HepG2 (cell line): Measurements from ENCODE around the gene DDIT4. TPM values are rescaled to one million over a fixed set of nuclear protein-coding genes. Genes with fewer than 3 reads are reported as not detected.

ENCODE experiments used
- AKNA ChIP-seq: sonication (generic); formaldehyde crosslinking; IDR thresholded peaks from 2 replicates; pipeline ENCODE4 v1.4.0; 2020; ENCODE audit warnings: missing genetic modification reagents, borderline replicate concordance
- ATF1 ChIP-seq: IDR thresholded peaks from 2 replicates; pipeline ENCODE4 v1.6.1; 2016; ENCODE audit warnings: mild to moderate bottlenecking, control low read depth
- ELF3 ChIP-seq: IDR thresholded peaks from 2 replicates; pipeline ENCODE4 v1.6.1; 2016; ENCODE audit warnings: missing genetic modification reagents, missing compliant biosample characterization
- HDAC2 ChIP-seq: sonication (generic); formaldehyde crosslinking; IDR thresholded peaks from 2 replicates; pipeline ENCODE4 v1.4.0; 2020; ENCODE audit warnings: missing genetic modification reagents
- LCORL ChIP-seq, 2 experiments: fragments of 450-650 bp in 1 of 2; sonication (generic) in 1 of 2; formaldehyde crosslinking in 1 of 2; IDR thresholded peaks; 2 replicates each; pipeline versions ENCODE4 v1.5.0 to v1.6.1; 2017 to 2020; ENCODE audit warnings: antibody characterized with exemption in 1 of 2, missing genetic modification reagents in 1 of 2
- RFXAP ChIP-seq: sonication (generic); formaldehyde crosslinking; IDR thresholded peaks from 2 replicates; pipeline ENCODE4 v1.4.0; 2020; ENCODE audit warnings: missing genetic modification reagents, borderline replicate concordance
- RORA ChIP-seq: sonication (generic); formaldehyde crosslinking; IDR thresholded peaks from 2 replicates; pipeline ENCODE4 v1.5.0; 2020; ENCODE audit warnings: mild to moderate bottlenecking, missing genetic modification reagents, moderate library complexity
- TARDBP ChIP-seq: sonication (generic); formaldehyde crosslinking; IDR thresholded peaks from 2 replicates; pipeline ENCODE4 v1.8.0; 2022; ENCODE audit warnings: mild to moderate bottlenecking, missing genetic modification reagents
- ZBTB21 ChIP-seq: sonication (generic); formaldehyde crosslinking; IDR thresholded peaks from 2 replicates; pipeline ENCODE4 v1.4.0; 2020; ENCODE audit warnings: missing genetic modification reagents
- ZKSCAN1 ChIP-seq: fragments of 150-350 bp; IDR thresholded peaks from 2 replicates; pipeline ENCODE4 v1.6.1; 2014; ENCODE audit warnings: low read length
- ZNF207 ChIP-seq: fragments of 450-650 bp; IDR thresholded peaks from 2 replicates; pipeline ENCODE4 v1.6.1; 2016; ENCODE audit warnings: antibody characterized with exemption, borderline replicate concordance
- ZNF225 ChIP-seq: sonication (generic); formaldehyde crosslinking; IDR thresholded peaks from 2 replicates; pipeline ENCODE4 v1.4.0; 2020; ENCODE audit warnings: mild to moderate bottlenecking, missing genetic modification reagents
- ZNF251 ChIP-seq: sonication (generic); formaldehyde crosslinking; IDR thresholded peaks from 2 replicates; pipeline ENCODE4 v1.9.0; 2021; ENCODE audit warnings: mild to moderate bottlenecking, missing genetic modification reagents
- ZNF263 ChIP-seq: sonication (generic); formaldehyde crosslinking; IDR thresholded peaks from 2 replicates; pipeline ENCODE4 v1.4.0; 2020; ENCODE audit warnings: missing genetic modification reagents
- ZNF432 ChIP-seq: sonication (generic); formaldehyde crosslinking; IDR thresholded peaks from 2 replicates; pipeline ENCODE4 v1.5.0; 2020; ENCODE audit warnings: missing genetic modification reagents, mild to moderate bottlenecking, borderline replicate concordance
- ZNF556 ChIP-seq: sonication (generic); formaldehyde crosslinking; IDR thresholded peaks from 2 replicates; pipeline ENCODE4 v1.4.0; 2020; ENCODE audit warnings: mild to moderate bottlenecking, missing genetic modification reagents, borderline replicate concordance
- ZNF749 ChIP-seq: sonication (generic); formaldehyde crosslinking; IDR thresholded peaks from 2 replicates; pipeline ENCODE4 v1.8.0; 2022; ENCODE audit warnings: mild to moderate bottlenecking, missing genetic modification reagents, moderate library complexity, borderline replicate concordance
- ZNF788 ChIP-seq: sonication (generic); formaldehyde crosslinking; IDR thresholded peaks from 2 replicates; pipeline ENCODE4 v1.5.0; 2020; ENCODE audit warnings: mild to moderate bottlenecking, missing genetic modification reagents, borderline replicate concordance
- polyA plus RNA-seq, 8 experiments: library from polyadenylated mRNA; depleted of rRNA in 3 of 8; stranded (reverse) in 7 of 8; unstranded in 1 of 8; fragments of >200 nt; fragmentation: Illumina TruSeq in 4 of 8; extraction: Trizol in 4 of 8; gene quantifications; 2 replicates each; pipeline versions ENCODE4 v1.2.1 to v1.2.3, GENCODE V29; 2011 to 2016; ENCODE audit warnings: low read depth in 4 of 8, missing spikeins in 1 of 8, mixed read lengths in 1 of 8; ENCODE audit not compliant: insufficient read depth in 1 of 8
- total RNA-seq, 5 experiments: library from RNA; depleted of rRNA; stranded (reverse); fragments of >200 nt; fragmentation: Illumina TruSeq; extraction: Trizol; gene quantifications; 2 replicates each; pipeline ENCODE4 v1.2.3, GENCODE V29; 2016; ENCODE audit warnings: low read depth in 1 of 5
- TF ChIP-seq, protein P1 (sequence below): sonication (generic); formaldehyde crosslinking; IDR thresholded peaks from 2 replicates; pipeline ENCODE4 v1.8.1; 2023; ENCODE audit warnings: mild to moderate bottlenecking, moderate library complexity, missing genetic modification reagents
- TF ChIP-seq, protein P2 (sequence below): sonication (generic); formaldehyde crosslinking; IDR thresholded peaks from 2 replicates; pipeline ENCODE4 v1.5.1; 2020; ENCODE audit warnings: missing genetic modification reagents, mild to moderate bottlenecking, borderline replicate concordance
- TF ChIP-seq, protein P3 (sequence below): sonication (generic); formaldehyde crosslinking; IDR thresholded peaks from 2 replicates; pipeline ENCODE4 v1.4.0; 2020; ENCODE audit warnings: missing genetic modification reagents, borderline replicate concordance

Gene DDIT4
- total and polyA plus RNA-seq, 2 of the 13 experiments (the other 11 are each of a cell fraction or from before 2014, with no cell fraction given), result 35.6 to 40.7 TPM

DNA sequence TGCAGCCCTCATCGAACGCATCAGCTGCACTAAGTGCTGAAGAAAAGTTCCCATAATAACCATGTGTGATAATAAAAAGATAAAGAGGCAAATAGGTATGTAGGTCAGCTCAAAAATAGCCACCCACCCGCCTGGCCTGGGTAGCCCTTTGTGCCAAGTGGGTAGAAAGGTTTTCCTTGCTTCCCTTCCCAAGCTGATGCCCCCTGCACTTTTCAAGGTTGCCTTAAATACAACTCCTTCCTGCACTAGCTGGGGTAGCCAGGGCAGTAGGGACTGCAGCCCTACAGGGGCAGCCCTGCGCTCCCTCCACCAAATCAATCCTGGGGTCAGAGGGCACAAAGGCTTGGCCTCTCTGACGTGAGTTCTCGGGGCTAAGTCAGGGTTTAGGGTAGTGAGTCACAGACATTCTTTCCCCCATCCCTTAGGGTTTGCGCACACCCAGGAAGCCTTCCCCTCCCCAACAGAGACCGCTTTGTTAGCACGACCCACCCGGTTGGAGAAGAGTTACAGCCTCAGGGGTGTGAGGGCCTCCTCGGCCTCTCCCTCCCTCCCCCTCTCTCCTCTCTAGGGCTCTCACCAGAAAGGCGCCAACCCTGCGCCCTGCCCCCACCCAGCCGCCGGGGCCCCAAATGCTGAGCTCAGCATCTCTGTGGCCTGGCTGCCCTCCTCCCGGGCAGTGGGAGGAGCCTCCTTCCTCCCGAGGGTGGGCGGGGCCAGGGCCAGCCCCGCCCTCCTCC, 13.3 kb upstream of the DDIT4 start (continued):
- peak; percentile 54; the same call in 1 of the 2 replicates for TF ChIP-seq RFXAP (CRISPR knock-in tag)
- 0 out of 2 replicates have a peak, but pooled peaks have one; percentile 45 for TF ChIP-seq ZNF263
- TF ChIP-seq, protein P1, sequence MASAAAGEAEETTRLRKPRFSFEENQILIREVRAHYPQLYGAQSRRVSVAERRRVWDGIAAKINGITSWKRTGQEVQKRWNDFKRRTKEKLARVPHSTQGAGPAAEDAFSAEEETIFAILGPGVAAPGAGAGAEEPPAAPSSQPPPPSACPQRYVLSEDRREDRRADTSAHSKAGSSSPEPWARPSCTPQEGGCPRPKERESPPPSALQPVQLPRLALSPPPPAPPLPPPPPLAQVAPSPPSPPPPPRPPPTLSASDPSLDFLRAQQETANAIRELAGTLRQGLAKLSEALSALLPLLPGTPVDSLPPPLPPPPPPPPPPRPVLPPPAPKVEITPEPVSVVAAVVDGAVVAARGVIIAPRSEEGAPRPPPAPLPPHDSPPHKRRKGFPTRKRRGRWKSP (CRISPR knock-in tag), result 0 out of 2 replicates have a peak, but pooled peaks have one; percentile 26
- no peak for TF ChIP-seq ZKSCAN1
- TF ChIP-seq ZNF432 (CRISPR knock-in tag), result no peak
- TF ChIP-seq ZNF251 (CRISPR knock-in tag), result no peak
- no peak for TF ChIP-seq AKNA (CRISPR knock-in tag)
- no peak for TF ChIP-seq RORA (CRISPR knock-in tag)
- TF ChIP-seq ZNF556 (CRISPR knock-in tag), result peak; percentile 73
- no peak for TF ChIP-seq ZNF225 (CRISPR knock-in tag)
- TF ChIP-seq, protein P2, sequence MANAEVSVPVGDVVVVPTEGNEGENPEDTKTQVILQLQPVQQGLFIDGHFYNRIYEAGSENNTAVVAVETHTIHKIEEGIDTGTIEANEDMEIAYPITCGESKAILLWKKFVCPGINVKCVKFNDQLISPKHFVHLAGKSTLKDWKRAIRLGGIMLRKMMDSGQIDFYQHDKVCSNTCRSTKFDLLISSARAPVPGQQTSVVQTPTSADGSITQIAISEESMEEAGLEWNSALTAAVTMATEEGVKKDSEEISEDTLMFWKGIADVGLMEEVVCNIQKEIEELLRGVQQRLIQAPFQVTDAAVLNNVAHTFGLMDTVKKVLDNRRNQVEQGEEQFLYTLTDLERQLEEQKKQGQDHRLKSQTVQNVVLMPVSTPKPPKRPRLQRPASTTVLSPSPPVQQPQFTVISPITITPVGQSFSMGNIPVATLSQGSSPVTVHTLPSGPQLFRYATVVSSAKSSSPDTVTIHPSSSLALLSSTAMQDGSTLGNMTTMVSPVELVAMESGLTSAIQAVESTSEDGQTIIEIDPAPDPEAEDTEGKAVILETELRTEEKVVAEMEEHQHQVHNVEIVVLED (CRISPR knock-in tag), result peak; percentile 43; the same call in 1 of the 2 replicates
- peak; percentile 61 for TF ChIP-seq HDAC2 (CRISPR knock-in tag)
- TF ChIP-seq, protein P3, sequence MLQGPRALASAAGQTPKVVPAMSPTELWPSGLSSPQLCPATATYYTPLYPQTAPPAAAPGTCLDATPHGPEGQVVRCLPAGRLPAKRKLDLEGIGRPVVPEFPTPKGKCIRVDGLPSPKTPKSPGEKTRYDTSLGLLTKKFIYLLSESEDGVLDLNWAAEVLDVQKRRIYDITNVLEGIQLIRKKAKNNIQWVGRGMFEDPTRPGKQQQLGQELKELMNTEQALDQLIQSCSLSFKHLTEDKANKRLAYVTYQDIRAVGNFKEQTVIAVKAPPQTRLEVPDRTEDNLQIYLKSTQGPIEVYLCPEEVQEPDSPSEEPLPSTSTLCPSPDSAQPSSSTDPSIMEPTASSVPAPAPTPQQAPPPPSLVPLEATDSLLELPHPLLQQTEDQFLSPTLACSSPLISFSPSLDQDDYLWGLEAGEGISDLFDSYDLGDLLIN, result no peak
- TF ChIP-seq LCORL (IDR thresholded peaks at IDR 0.05), result peak; percentile 73
- TF ChIP-seq LCORL (CRISPR knock-in tag; IDR thresholded peaks at IDR 0.05), result peak; percentile 97
- TF ChIP-seq ZBTB21 (CRISPR knock-in tag), result no peak
- TF ChIP-seq ZNF788 (CRISPR knock-in tag), result peak; percentile 17; the same call in 1 of the 2 replicates
- no peak for TF ChIP-seq ZNF207
- no peak for TF ChIP-seq ZNF749 (CRISPR knock-in tag)
- TF ChIP-seq ATF1 (CRISPR knock-in tag), result 0 out of 2 replicates have a peak, but pooled peaks have one; percentile 12
- TF ChIP-seq ELF3, result peak; percentile 52; the same call in 1 of the 2 replicates
- peak; percentile 80 for TF ChIP-seq TARDBP (CRISPR knock-in tag)
